Gastrocnemius medialis (tissue), 4 donors: ENCODE data around the gene WNT3A. TPM values are rescaled to one million over a fixed set of nuclear protein-coding genes. Genes with fewer than 3 reads are reported as not detected.

ENCODE experiments used
- ATAC-seq, 2 donors: fragments of 150-250 bp; one replicate each; pipeline ENCODE4 v1.9.1; 2016
- DNase-seq, 2 donors: peaks; one replicate each; pipeline ENCODE4 v3.0.0-alpha.2; 2019
- H3K27ac ChIP-seq, 4 donors: fragments of 200-600 bp; sonication (generic); 1 replicate in 1 of 4; 2 replicates in 3 of 4; pipeline ENCODE4 v1.5.1; 2016 to 2018; ENCODE audit warnings: mild to moderate bottlenecking in 2 of 4, moderate library complexity in 1 of 4
- H3K27me3 ChIP-seq, 3 donors: fragments of 200-600 bp; sonication (generic) in 2 of 3; 1 replicate in 1 of 3; 2 replicates in 2 of 3; pipeline versions ENCODE4 v1.5.1 to v1.6.0; 2016 to 2019; ENCODE audit warnings: mild to moderate bottlenecking in 1 of 3, moderate library complexity in 1 of 3
- H3K36me3 ChIP-seq, 2 donors: fragments of 200-600 bp; sonication (generic) in 1 of 2; one replicate each; pipeline ENCODE4 v1.5.1; 2017 to 2018
- H3K4me1 ChIP-seq, 2 donors: fragments of 200-600 bp; sonication (generic) in 1 of 2; one replicate each; pipeline ENCODE4 v1.5.1; 2016 to 2017; ENCODE audit warnings: mild to moderate bottlenecking in 2 of 2
- H3K4me3 ChIP-seq, 4 donors: fragments of 200-600 bp; sonication (generic) in 3 of 4; 1 replicate in 1 of 4; 2 replicates in 3 of 4; pipeline ENCODE4 v1.5.1; 2016 to 2019; ENCODE audit warnings: mild to moderate bottlenecking in 2 of 4
- H3K9me3 ChIP-seq, 3 donors: fragments of 200-600 bp; sonication (generic) in 2 of 3; 1 replicate in 1 of 3; 2 replicates in 2 of 3; pipeline ENCODE4 v1.5.1; 2016 to 2019
- POLR2A ChIP-seq, 2 donors: fragments of 450-650 bp; IDR thresholded peaks; one replicate each; pipeline ENCODE4 v1.6.1; 2017; ENCODE audit warnings: antibody characterized with exemption in 2 of 2, mild to moderate bottlenecking in 2 of 2, moderate library complexity in 2 of 2
- in situ Hi-C, 4 donors: fragments of 200-750 bp; cut with MboI; loops; one replicate each; pipeline versions ENCODE4 v1.15.0 to v1.8.0; 2017; ENCODE audit warnings: low sequenced_read_pairs in 4 of 4
- intact Hi-C: fragments of 100-400 bp; cut with DNase I; formaldehyde crosslinking; loops from one replicate; pipeline ENCODE4 v1.15.1; 2023; ENCODE audit warnings: low total_unique reads
- total RNA-seq, 4 donors: library from RNA; depleted of rRNA; stranded (reverse); fragments of >200 nt; gene quantifications; one replicate each; pipeline versions ENCODE4 v1.1.0 to v1.2.3, GENCODE V29; 2016
- TF ChIP-seq, protein P1 (sequence below), 5 experiments: fragments of 450-650 bp in 3 of 5; fragments of 200-600 bp in 2 of 5; sonication (generic) in 2 of 5; IDR thresholded peaks in 4 of 5; conservative IDR thresholded peaks in 1 of 5; 1 replicate in 4 of 5; 2 replicates in 1 of 5; pipeline ENCODE4 v1.5.1; 2016 to 2019; ENCODE audit warnings: antibody characterized with exemption in 5 of 5, mild to moderate bottlenecking in 3 of 5, moderate library complexity in 3 of 5

The WNT3A gene
- total RNA-seq, 4 donors from 2014 or later = not detected

- Histone ChIP-seq H3K27me3 (no peaks in the 10 kb centered on the region), H3K9me3 (no peaks in the 10 kb centered on the region), H3K4me1 (peaks cover 22 to 35% of the 10 kb centered on the region in 2 donors), H3K27ac (peak overlapping the region in 2 of 4 donors; percentile 18 to 97), H3K36me3 (peaks cover 0 to 28% of the 10 kb centered on the region in 2 donors), H3K4me3 (no peak overlapping the region)
- in situ Hi-C loops = no loop called here
- DNase-seq = peak in 1 of 2 donors; percentile 63
- ATAC-seq = no peak
- intact Hi-C loops = loop anchor here (10.0 kb wide), 2 partner anchors 300 to 380 kb away; partner anchors contain the start of genes RNF187 and TRIM11
- TF ChIP-seq, protein P1, sequence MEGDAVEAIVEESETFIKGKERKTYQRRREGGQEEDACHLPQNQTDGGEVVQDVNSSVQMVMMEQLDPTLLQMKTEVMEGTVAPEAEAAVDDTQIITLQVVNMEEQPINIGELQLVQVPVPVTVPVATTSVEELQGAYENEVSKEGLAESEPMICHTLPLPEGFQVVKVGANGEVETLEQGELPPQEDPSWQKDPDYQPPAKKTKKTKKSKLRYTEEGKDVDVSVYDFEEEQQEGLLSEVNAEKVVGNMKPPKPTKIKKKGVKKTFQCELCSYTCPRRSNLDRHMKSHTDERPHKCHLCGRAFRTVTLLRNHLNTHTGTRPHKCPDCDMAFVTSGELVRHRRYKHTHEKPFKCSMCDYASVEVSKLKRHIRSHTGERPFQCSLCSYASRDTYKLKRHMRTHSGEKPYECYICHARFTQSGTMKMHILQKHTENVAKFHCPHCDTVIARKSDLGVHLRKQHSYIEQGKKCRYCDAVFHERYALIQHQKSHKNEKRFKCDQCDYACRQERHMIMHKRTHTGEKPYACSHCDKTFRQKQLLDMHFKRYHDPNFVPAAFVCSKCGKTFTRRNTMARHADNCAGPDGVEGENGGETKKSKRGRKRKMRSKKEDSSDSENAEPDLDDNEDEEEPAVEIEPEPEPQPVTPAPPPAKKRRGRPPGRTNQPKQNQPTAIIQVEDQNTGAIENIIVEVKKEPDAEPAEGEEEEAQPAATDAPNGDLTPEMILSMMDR (IDR thresholded peaks at IDR 0.05 in 4 of 5, conservative IDR thresholded peaks at IDR 0.05 in 1 of 5) = no peak
- no peak for TF ChIP-seq POLR2A (IDR thresholded peaks at IDR 0.05)
Observed at GRCh38 chr1:228104526-228105269, 97.9 kb downstream of the WNT3A start.

DNA sequence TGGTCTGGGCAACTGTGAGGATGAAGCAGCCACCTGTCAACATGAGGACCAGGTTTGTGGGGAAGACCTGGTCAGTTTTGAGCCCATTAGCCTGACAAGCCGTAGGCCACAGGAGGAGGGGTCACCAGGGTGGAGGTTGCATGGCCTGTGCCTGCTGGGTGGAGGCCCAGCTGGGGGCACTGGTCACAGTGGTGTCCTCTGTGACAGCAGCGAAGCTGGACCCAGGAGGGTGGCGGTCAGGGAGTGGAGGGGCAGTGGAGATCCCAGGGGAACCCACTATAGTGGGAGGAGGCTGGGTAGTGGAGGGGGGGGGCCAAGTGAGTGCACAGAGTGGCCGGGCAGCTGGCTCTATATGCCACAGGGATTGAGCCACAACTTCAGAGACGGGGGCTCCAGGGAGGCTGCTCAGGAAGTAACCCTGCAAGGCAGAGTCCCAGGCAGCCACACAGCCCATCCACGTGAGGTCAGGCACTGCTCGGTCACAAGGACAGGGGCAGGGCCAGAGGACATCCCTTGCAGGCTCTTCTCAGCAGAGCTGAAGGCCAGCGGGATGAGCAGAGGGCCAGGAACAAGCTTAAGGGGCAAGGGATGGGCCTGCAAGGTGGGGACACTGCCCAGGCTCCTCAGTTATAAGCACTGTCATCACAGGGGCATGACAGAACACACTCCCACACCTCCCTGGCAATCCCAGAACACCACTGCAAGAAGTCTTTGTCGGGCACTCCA lies 98.6 kb downstream of the WNT3A start:
- in situ Hi-C loops = no loop called here
- intact Hi-C loops = loop anchor here (10.0 kb wide), 2 partner anchors 299 to 379 kb away; partner anchors contain the start of genes RNF187 and TRIM11
- no peak for DNase-seq

DNA sequence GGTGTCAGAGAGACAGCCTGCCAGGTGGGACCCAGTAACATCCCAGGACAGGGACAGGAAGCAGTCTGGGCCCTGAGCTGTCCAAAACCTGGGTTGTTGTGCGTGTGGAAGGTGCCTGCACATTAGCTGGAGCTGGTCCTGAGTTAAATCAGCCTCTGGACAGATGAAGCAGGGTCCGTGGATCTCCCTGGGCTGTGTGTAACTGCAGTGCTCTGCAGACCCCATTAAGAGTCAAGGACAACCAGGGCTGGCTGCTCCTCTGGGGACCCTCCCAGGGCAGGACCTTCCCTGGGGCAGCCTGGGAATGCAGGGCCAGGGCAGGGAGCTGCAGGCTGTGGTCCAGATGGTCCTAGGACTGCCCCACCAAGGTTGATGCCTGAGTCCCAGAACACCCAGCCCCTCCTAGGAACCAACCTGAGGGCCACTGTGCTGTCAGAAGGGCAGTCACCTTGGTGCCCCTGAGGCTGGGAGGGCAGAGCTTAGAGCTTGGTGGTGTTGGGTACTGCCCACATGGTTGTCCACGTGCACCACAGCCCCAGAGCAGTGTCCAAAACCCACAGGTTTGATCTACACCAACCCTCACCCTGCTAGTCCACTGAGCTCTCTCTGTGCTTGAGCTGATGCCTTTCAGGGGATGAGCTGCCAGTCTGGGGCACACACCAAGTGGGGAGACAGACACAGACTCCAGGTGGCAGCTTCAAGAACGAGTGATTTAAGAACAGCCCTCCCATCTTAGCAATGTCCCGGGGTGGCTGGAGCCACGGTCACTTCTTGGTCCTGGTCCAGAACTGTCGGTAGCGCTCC lies 99.4 kb downstream of the WNT3A start:
- no peaks in the 10 kb centered on the region for H3K9me3 ChIP-seq
- no peak for TF ChIP-seq POLR2A (IDR thresholded peaks at IDR 0.05)
- TF ChIP-seq, protein P1 (IDR thresholded peaks at IDR 0.05 in 4 of 5, conservative IDR thresholded peaks at IDR 0.05 in 1 of 5) = no peak
- H3K36me3 ChIP-seq = peaks cover 0 to 17% of the 10 kb centered on the region in 2 donors
- no peak overlapping the region for H3K27ac ChIP-seq
- H3K27me3 ChIP-seq = no peaks in the 10 kb centered on the region
- H3K4me3 ChIP-seq = no peak overlapping the region
- H3K4me1 ChIP-seq = peaks cover 28 to 38% of the 10 kb centered on the region in 2 donors
- ATAC-seq (no peak), DNase-seq (no peak)
- intact Hi-C loops (loop anchor here (10.0 kb wide), 2 partner anchors 299 to 379 kb away; partner anchors contain the start of genes RNF187 and TRIM11), in situ Hi-C loops (no loop called here)

More for the DNA sequence above, 98.6 kb downstream of the WNT3A start:
- H3K4me1 ChIP-seq = peaks cover 28 to 41% of the 10 kb centered on the region in 2 donors
- TF ChIP-seq, protein P1 (IDR thresholded peaks at IDR 0.05 in 4 of 5, conservative IDR thresholded peaks at IDR 0.05 in 1 of 5) = no peak
- no peak for TF ChIP-seq POLR2A (IDR thresholded peaks at IDR 0.05)
- H3K4me3 ChIP-seq = no peak overlapping the region
- H3K9me3 ChIP-seq = no peaks in the 10 kb centered on the region
- H3K27ac ChIP-seq = peak overlapping the region in 1 of 4 donors; percentile 97
- H3K27me3 ChIP-seq = no peaks in the 10 kb centered on the region
- no peak for ATAC-seq
- peaks cover 0 to 22% of the 10 kb centered on the region in 2 donors for H3K36me3 ChIP-seq

DNA sequence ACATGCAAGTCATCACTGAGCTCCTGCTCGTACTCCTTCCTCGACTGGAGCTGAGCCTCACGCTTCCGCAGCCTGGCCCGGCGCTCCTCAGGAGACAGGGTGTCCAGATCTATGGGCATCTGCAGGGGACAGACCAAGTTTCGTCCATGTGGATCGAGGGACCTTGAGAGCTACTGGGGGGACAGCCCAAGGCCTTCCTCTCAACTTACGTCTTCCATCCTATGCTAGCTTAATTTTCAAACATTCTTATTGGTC lies 99.9 kb downstream of the WNT3A start:
- no peak overlapping the region for H3K4me3 ChIP-seq
- no peaks in the 10 kb centered on the region for H3K27me3 ChIP-seq
- H3K36me3 ChIP-seq = peaks cover 0 to 17% of the 10 kb centered on the region in 2 donors
- TF ChIP-seq, protein P1 (IDR thresholded peaks at IDR 0.05 in 4 of 5, conservative IDR thresholded peaks at IDR 0.05 in 1 of 5) = no peak
- no peak for TF ChIP-seq POLR2A (IDR thresholded peaks at IDR 0.05)
- ATAC-seq = no peak
- H3K4me1 ChIP-seq = peaks cover 28 to 37% of the 10 kb centered on the region in 2 donors
- in situ Hi-C loops = no loop called here
- no peak for DNase-seq
- intact Hi-C loops = loop anchor here (10.0 kb wide), 2 partner anchors 298 to 378 kb away; partner anchors contain the start of genes RNF187 and TRIM11
- no peak overlapping the region for H3K27ac ChIP-seq
- no peaks in the 10 kb centered on the region for H3K9me3 ChIP-seq
